PC-3 (cell line): ENCODE results near the gene CSAD.

Source experiments
- CTCF ChIP-seq: fragments of 300-600 bp; sonication (generic); conservative IDR thresholded peaks from 2 replicates; pipeline ENCODE4 v1.5.1; 2017; ENCODE audit warnings: antibody characterized with exemption, low read depth, mild to moderate bottlenecking, low read length
- EZH2phosphoT487 ChIP-seq: fragments of 300-600 bp; sonication (generic); IDR thresholded peaks from 2 replicates; pipeline ENCODE4 v1.6.1; 2018; ENCODE audit warnings: mild to moderate bottlenecking, antibody characterized with exemption, low read length, borderline replicate concordance

GRCh38 chr12:53170215-53170614 is 10.5 kb downstream of the CSAD start:
- TF ChIP-seq EZH2phosphoT487 (no peak), CTCF (no peak)
